Measurements from ENCODE around the gene PTPN21. TPM values are rescaled to one million over a fixed set of nuclear protein-coding genes. Genes with fewer than 3 reads are reported as not detected.

PTPN21 gene
- total RNA-seq, 1 donor from 2014 or later = 47.6 TPM

GRCh38 chr14:88477513-88478250 is 77.1 kb downstream of the PTPN21 start:
- TF ChIP-seq, protein P1, sequence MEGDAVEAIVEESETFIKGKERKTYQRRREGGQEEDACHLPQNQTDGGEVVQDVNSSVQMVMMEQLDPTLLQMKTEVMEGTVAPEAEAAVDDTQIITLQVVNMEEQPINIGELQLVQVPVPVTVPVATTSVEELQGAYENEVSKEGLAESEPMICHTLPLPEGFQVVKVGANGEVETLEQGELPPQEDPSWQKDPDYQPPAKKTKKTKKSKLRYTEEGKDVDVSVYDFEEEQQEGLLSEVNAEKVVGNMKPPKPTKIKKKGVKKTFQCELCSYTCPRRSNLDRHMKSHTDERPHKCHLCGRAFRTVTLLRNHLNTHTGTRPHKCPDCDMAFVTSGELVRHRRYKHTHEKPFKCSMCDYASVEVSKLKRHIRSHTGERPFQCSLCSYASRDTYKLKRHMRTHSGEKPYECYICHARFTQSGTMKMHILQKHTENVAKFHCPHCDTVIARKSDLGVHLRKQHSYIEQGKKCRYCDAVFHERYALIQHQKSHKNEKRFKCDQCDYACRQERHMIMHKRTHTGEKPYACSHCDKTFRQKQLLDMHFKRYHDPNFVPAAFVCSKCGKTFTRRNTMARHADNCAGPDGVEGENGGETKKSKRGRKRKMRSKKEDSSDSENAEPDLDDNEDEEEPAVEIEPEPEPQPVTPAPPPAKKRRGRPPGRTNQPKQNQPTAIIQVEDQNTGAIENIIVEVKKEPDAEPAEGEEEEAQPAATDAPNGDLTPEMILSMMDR (IDR thresholded peaks at IDR 0.05) = no peak
- H3K4me1 ChIP-seq = peaks cover 10% of the 10 kb centered on the region
- H3K4me3 ChIP-seq = no peak overlapping the region
- intact Hi-C loops (cut with DNase I) = no loop called here
- H3K36me3 ChIP-seq = peaks cover 62% of the 10 kb centered on the region
- H3K27me3 ChIP-seq (ENCODE audit: low read depth) = no peaks in the 10 kb centered on the region
- no peaks in the 10 kb centered on the region for H3K9me3 ChIP-seq
- no peak for ATAC-seq
- no peak overlapping the region for H3K27ac ChIP-seq
- no peak for DNase-seq

GRCh38 chr14:88476825-88477224 is 78.0 kb downstream of the PTPN21 start:
- Histone ChIP-seq H3K9me3 (no peaks in the 10 kb centered on the region), H3K4me1 (peaks cover 10% of the 10 kb centered on the region), H3K27ac (no peak overlapping the region), H3K36me3 (peaks cover 62% of the 10 kb centered on the region), H3K27me3 (ENCODE audit: low read depth) (no peaks in the 10 kb centered on the region), H3K4me3 (no peak overlapping the region)
- intact Hi-C loops (cut with DNase I) = no loop called here
- ATAC-seq = no peak
- DNase-seq = no peak
- TF ChIP-seq, protein P1 (IDR thresholded peaks at IDR 0.05) = no peak

GRCh38 chr14:88476214-88476774 is 78.5 kb downstream of the PTPN21 start:
- H3K4me3 ChIP-seq = no peak overlapping the region
- intact Hi-C loops (cut with DNase I) = no loop called here
- H3K4me1 ChIP-seq = peaks cover 10% of the 10 kb centered on the region
- no peaks in the 10 kb centered on the region for H3K9me3 ChIP-seq
- TF ChIP-seq, protein P1 (IDR thresholded peaks at IDR 0.05) = no peak
- H3K27me3 ChIP-seq (ENCODE audit: low read depth) = no peaks in the 10 kb centered on the region
- no peak for DNase-seq
- H3K36me3 ChIP-seq = peaks cover 62% of the 10 kb centered on the region
- ATAC-seq = no peak
- H3K27ac ChIP-seq = no peak overlapping the region

GRCh38 chr14:88473791-88474190 is 81.0 kb downstream of the PTPN21 start:
- peaks cover 10% of the 10 kb centered on the region for H3K4me1 ChIP-seq
- DNase-seq (no peak), ATAC-seq (peak; percentile 67 to 80)
- no peak overlapping the region for H3K4me3 ChIP-seq
- peaks cover 65% of the 10 kb centered on the region for H3K36me3 ChIP-seq
- H3K9me3 ChIP-seq = no peaks in the 10 kb centered on the region
- peak overlapping the region; percentile 54 for H3K27ac ChIP-seq
- intact Hi-C loops (cut with DNase I) = no loop called here
- H3K27me3 ChIP-seq (ENCODE audit: low read depth) = no peaks in the 10 kb centered on the region
- TF ChIP-seq, protein P1 (IDR thresholded peaks at IDR 0.05) = no peak

DNA sequence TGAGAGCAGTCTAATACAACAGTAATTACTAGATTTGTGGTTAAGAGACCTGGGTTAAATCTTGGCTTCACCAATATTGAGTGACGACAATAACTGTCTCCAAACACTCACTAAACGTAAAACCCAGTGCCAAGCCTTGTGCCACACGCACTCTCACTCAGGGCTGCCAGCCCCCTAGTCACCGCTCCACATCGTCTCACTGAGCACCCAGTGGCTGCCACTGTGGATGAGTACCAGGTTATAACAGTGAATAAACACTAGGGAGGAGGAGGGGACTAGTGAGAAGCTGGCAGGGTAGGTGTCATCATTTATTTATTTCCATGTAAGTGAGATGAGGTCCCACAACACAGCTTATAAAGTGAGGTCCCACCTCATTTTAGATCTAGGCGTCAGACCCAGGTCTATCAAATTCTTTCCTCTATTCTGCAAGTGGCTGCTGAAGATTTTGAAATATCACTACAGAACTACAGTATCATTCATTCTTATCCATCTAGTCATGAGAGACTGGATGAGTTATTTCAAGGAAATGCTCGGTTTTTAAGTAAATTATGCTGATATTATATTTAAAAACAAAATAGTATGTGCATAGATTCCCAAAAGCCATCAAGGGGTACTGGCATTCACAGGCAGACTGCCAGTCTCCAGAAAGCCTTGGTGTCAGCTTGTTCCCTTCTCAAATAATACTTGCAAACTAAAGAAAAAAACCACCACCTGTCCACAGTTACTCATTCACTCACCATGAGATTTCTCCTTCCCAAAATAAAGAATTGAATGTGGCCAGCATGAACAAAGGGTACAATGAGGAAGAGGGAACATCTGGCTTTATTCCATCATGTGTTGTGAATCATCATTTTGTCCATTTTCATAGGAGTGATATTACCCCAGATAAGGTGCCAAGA is 84.0 kb downstream of the PTPN21 start:
- DNase-seq (no peak), ATAC-seq (no peak)
- Histone ChIP-seq H3K4me1 (peaks cover 10% of the 10 kb centered on the region), H3K27ac (no peak overlapping the region), H3K4me3 (no peak overlapping the region), H3K36me3 (peaks cover 76% of the 10 kb centered on the region), H3K9me3 (no peaks in the 10 kb centered on the region), H3K27me3 (ENCODE audit: low read depth) (no peaks in the 10 kb centered on the region)
- TF ChIP-seq, protein P1 (IDR thresholded peaks at IDR 0.05) = no peak
- intact Hi-C loops (cut with DNase I) = no loop called here
